Suprapubic skin (tissue), 4 donors: ENCODE data around the gene FGF16. TPM values are rescaled to one million over a fixed set of nuclear protein-coding genes. Genes with fewer than 3 reads are reported as not detected.

Experiments used
- DNase-seq, 2 donors: peaks; one replicate each; pipeline ENCODE4 v3.0.0-alpha.2; 2019; ENCODE audit warnings: low spot score in 2 of 2
- H3K27ac ChIP-seq: fragments of 200-600 bp; sonication (generic); one replicate; pipeline ENCODE4 v1.5.1; 2019
- H3K27me3 ChIP-seq: fragments of 200-600 bp; sonication (generic); one replicate; pipeline ENCODE4 v1.5.1; 2019
- H3K36me3 ChIP-seq: fragments of 200-600 bp; sonication (generic); one replicate; pipeline ENCODE4 v1.5.1; 2019
- H3K4me1 ChIP-seq: fragments of 200-600 bp; sonication (generic); one replicate; pipeline ENCODE4 v1.5.1; 2019
- H3K4me3 ChIP-seq: fragments of 200-600 bp; sonication (generic); one replicate; pipeline ENCODE4 v1.5.1; 2019; ENCODE audit warnings: mild to moderate bottlenecking
- H3K9me3 ChIP-seq: fragments of 200-600 bp; sonication (generic); one replicate; pipeline ENCODE4 v1.5.1; 2019
- CTCF ChIP-seq, 2 donors: fragments of 200-600 bp in 1 of 2; fragments of 450-650 bp in 1 of 2; sonication (generic) in 1 of 2; IDR thresholded peaks; one replicate each; pipeline ENCODE4 v1.5.1; 2016 to 2019; ENCODE audit warnings: antibody characterized with exemption in 2 of 2, mild to moderate bottlenecking in 1 of 2, moderate library complexity in 1 of 2
- EP300 ChIP-seq: sonication (generic); formaldehyde crosslinking; IDR thresholded peaks from one replicate; pipeline ENCODE4 v1.6.1; 2017; ENCODE audit warnings: antibody characterized with exemption
- POLR2A ChIP-seq, 2 donors: fragments of 450-650 bp; IDR thresholded peaks; one replicate each; pipeline ENCODE4 v1.6.1; 2017; ENCODE audit warnings: antibody characterized with exemption in 2 of 2, mild to moderate bottlenecking in 2 of 2, moderate library complexity in 2 of 2
- POLR2AphosphoS5 ChIP-seq, 3 donors: sonication (generic); formaldehyde crosslinking; IDR thresholded peaks; one replicate each; pipeline ENCODE4 v1.6.1; 2017; ENCODE audit warnings: antibody characterized with exemption in 3 of 3
- WGBS: methylation state at CpG from one replicate; pipeline ENCODE4 v1.1.5; 2018; 5-methylcytosine and 5-hydroxymethylcytosine counted together
- total RNA-seq, 4 donors: library from RNA; depleted of rRNA; stranded (reverse); fragments of >200 nt; gene quantifications; one replicate each; pipeline ENCODE4 v1.1.0, GENCODE V29; 2016

FGF16 gene
- total RNA-seq, 4 donors from 2014 or later = not detected

DNA sequence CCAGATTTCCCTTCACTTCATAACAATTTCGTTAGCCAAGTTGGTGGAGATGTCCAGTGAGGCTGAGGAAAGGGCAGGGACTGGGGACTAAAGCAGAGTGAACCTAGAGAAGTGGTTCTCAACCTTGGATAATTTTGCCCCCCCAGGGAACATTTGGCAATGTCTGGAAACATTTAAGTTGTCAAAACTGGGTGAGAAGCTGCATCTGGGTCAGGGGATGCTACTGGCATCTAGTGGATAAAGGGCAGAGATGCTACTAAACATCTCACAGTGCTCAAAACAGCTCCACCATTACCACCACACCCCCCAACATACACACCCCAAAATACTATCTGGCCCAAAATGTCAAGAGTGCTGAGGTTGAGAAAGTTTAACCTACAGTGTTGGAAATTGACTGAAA, 32.0 kb upstream of the FGF16 start:
- no peaks in the 10 kb centered on the region for H3K27me3 ChIP-seq
- TF ChIP-seq POLR2A (IDR thresholded peaks at IDR 0.05) = no peak
- no peak for TF ChIP-seq POLR2AphosphoS5 (IDR thresholded peaks at IDR 0.05)
- TF ChIP-seq CTCF (IDR thresholded peaks at IDR 0.05) = no peak
- TF ChIP-seq EP300 = no peak
- 18% methylated on average over 1 of the region's 1 CpG for WGBS
- no peaks in the 10 kb centered on the region for H3K4me1 ChIP-seq
- no peaks in the 10 kb centered on the region for H3K36me3 ChIP-seq
- H3K4me3 ChIP-seq = no peak overlapping the region
- DNase-seq = no peak
- no peaks in the 10 kb centered on the region for H3K9me3 ChIP-seq
- H3K27ac ChIP-seq = no peak overlapping the region

GRCh38 chrX:77415882-77416281, 31.3 kb upstream of the FGF16 start:
- whole genome bisulfite sequencing = 92% methylated on average over 1 of the region's 1 CpG
- Histone ChIP-seq H3K9me3 (no peaks in the 10 kb centered on the region), H3K4me3 (no peak overlapping the region), H3K27ac (no peak overlapping the region), H3K27me3 (no peaks in the 10 kb centered on the region), H3K4me1 (no peaks in the 10 kb centered on the region), H3K36me3 (no peaks in the 10 kb centered on the region)
- TF ChIP-seq EP300 (no peak), POLR2AphosphoS5 (IDR thresholded peaks at IDR 0.05) (no peak), CTCF (IDR thresholded peaks at IDR 0.05) (no peak), POLR2A (IDR thresholded peaks at IDR 0.05) (no peak)
- no peak for DNase-seq

DNA sequence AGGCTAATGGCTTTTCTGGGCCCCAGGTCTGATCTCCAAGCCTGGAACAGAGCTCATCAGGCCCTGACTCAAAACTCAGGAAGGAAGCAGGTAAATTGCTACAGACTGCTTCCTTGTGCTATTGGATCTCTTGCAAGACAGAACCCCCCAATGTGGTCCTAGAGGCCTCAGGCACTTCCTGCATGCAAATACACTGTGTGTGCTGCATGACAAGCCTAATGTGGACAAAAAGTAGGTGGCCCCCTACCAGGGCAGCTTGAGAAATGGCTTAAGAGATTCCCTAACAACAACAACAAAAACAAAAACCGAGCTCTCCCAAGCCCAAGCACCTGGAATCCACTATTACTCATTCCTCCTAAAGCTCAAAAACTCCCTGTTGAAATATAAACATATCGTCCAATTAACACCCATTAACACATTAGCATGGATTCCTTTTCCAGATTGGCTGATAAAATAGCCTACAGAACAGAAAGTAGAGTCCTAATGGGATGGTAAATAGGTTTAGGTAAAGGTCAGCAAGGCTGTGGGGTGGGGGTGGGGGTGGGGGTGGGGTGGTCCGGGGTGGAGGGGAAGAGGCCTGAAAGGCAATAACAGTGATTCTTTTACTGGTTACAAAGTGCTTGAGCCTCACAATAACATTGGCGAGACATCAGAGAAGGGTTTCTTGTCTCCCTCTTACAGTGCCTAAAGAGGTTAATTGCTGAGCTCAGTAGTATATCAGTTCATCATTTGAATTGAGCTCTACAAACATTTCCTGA, 24.1 kb upstream of the FGF16 start:
- Histone ChIP-seq H3K36me3 (no peaks in the 10 kb centered on the region), H3K4me1 (no peaks in the 10 kb centered on the region), H3K27me3 (no peaks in the 10 kb centered on the region), H3K27ac (no peak overlapping the region), H3K9me3 (no peaks in the 10 kb centered on the region), H3K4me3 (no peak overlapping the region)
- TF ChIP-seq POLR2AphosphoS5 (IDR thresholded peaks at IDR 0.05) = no peak
- no peak for TF ChIP-seq EP300
- TF ChIP-seq CTCF (IDR thresholded peaks at IDR 0.05) = no peak
- TF ChIP-seq POLR2A (IDR thresholded peaks at IDR 0.05) = no peak
- DNase-seq = no peak
- 46% methylated on average over 4 of the region's 4 CpGs for WGBS

DNA sequence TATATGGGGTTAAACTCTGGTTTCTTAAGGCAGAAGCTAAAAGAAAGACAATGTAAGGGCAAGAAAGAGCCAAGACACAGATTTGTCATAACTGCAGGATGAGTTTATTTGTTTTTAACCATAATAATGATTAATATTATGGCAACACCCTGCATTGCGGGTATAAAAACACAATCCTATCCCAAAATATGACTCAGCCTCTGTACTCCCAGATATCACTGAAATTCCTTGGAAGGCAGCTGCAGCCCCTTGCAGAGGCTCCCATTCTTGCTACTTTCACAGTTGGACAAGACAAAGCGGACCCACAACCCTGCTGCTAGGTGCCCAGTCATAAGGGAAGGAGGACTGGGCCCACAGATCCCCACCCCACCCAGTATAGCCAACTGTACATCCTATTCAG, 20.4 kb upstream of the FGF16 start:
- no peak overlapping the region for H3K27ac ChIP-seq
- no peaks in the 10 kb centered on the region for H3K36me3 ChIP-seq
- DNase-seq = no peak
- H3K27me3 ChIP-seq = no peaks in the 10 kb centered on the region
- TF ChIP-seq POLR2AphosphoS5 (IDR thresholded peaks at IDR 0.05) (no peak), EP300 (no peak), CTCF (IDR thresholded peaks at IDR 0.05) (no peak), POLR2A (IDR thresholded peaks at IDR 0.05) (no peak)
- H3K4me3 ChIP-seq = no peak overlapping the region
- no peaks in the 10 kb centered on the region for H3K9me3 ChIP-seq
- no peaks in the 10 kb centered on the region for H3K4me1 ChIP-seq
- 71% methylated on average over 2 of the region's 2 CpGs for WGBS

DNA sequence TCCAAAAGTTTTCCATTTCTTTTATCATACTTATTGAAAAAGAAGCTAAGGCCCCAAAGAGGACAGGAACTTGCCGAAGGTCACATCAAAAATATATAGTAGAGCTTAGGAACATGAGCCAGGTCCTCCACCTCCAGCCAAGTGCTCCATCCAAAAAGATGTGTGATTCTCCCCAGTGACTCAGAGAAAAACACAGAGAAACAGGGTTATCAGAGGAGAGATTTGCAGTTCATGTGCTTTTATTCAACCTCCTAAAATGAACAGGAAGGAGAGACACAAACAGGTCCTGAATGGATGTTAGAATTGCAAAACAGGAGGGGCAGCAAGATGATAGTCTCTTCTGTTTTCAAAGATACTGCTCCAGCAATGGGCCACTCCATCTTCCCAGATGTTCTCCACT, 19.6 kb upstream of the FGF16 start:
- Histone ChIP-seq H3K36me3 (no peaks in the 10 kb centered on the region), H3K4me1 (no peaks in the 10 kb centered on the region), H3K27me3 (no peaks in the 10 kb centered on the region), H3K27ac (no peak overlapping the region), H3K9me3 (no peaks in the 10 kb centered on the region), H3K4me3 (no peak overlapping the region)
- TF ChIP-seq CTCF (IDR thresholded peaks at IDR 0.05) = no peak
- no peak for TF ChIP-seq POLR2A (IDR thresholded peaks at IDR 0.05)
- TF ChIP-seq POLR2AphosphoS5 (IDR thresholded peaks at IDR 0.05) = no peak
- no peak for TF ChIP-seq EP300
- 80% methylated on average over 1 of the region's 1 CpG for WGBS
- no peak for DNase-seq
